NCI-H460 (cell line): ENCODE results near the gene TBXA2R. TPM values are rescaled to one million over a fixed set of nuclear protein-coding genes. Genes with fewer than 3 reads are reported as not detected.
A peak's percentile ranks its signal among the peaks of the same experiment; 100 is the strongest.
"Not testable (repeated sequence)": the region's sequence is repeated elsewhere in the genome, so short reads cannot be mapped to it uniquely, and the experiment has no call there.

ENCODE experiments used
- DNase-seq: peaks from one replicate; pipeline ENCODE4 v3.0.0-alpha.2; 2016; ENCODE audit warnings: low read depth; ENCODE audit errors: extremely low read depth
- total RNA-seq: library from RNA; depleted of rRNA; stranded (reverse); fragments of >200 nt; shearing (Covaris generic); gene quantifications from 2 replicates; pipeline ENCODE4 v1.2.3, GENCODE V29; 2014

Gene TBXA2R
- total RNA-seq, 1 experiment from 2014 or later, result 1.4 TPM

- no peak for DNase-seq
Measured at GRCh38 chr19:3585301-3586126, 21.2 kb downstream of the TBXA2R start, which contains the start of gene GIPC3. TSS of gene GIPC3 (plus strand) at chr19:3585478. CDS start at chr19:3585598, 120 bp downstream.

GRCh38 chr19:3584036-3584802 lies 22.5 kb downstream of the TBXA2R start:
- not testable (repeated sequence) for DNase-seq

GRCh38 chr19:3581792-3582191 lies 24.9 kb downstream of the TBXA2R start:
- DNase-seq, result not testable (repeated sequence)

- DNase-seq, result no peak
Measured at GRCh38 chr19:3580156-3580934, 26.3 kb downstream of the TBXA2R start.

- DNase-seq, result no peak
Measured at GRCh38 chr19:3578390-3578789, 28.3 kb downstream of the TBXA2R start.

GRCh38 chr19:3577723-3578344 lies 28.8 kb downstream of the TBXA2R start:
- no peak for DNase-seq

- DNase-seq, result no peak
Measured at GRCh38 chr19:3576696-3577443, 29.8 kb downstream of the TBXA2R start.

GRCh38 chr19:3575949-3576673 lies 30.6 kb downstream of the TBXA2R start:
- no peak for DNase-seq

GRCh38 chr19:3575260-3575741 lies 31.4 kb downstream of the TBXA2R start:
- peak; percentile 56 for DNase-seq

GRCh38 chr19:3573858-3574637 lies 32.6 kb downstream of the TBXA2R start:
- peak; percentile 94 for DNase-seq

- DNase-seq, result no peak
Measured at GRCh38 chr19:3573162-3573857, 33.4 kb downstream of the TBXA2R start.

GRCh38 chr19:3572855-3573161 lies 33.9 kb downstream of the TBXA2R start, which contains the start of gene HMG20B:
TSS of gene HMG20B (plus strand) at chr19:3572944. CDS start at chr19:3573310, 366 bp downstream.
- DNase-seq, result no peak

- peak; percentile 98 for DNase-seq
Measured at GRCh38 chr19:3572132-3572854, 34.4 kb downstream of the TBXA2R start.

- DNase-seq, result no peak
Measured at GRCh38 chr19:3570606-3571011, 36.1 kb downstream of the TBXA2R start.

- not testable (repeated sequence) for DNase-seq
Measured at GRCh38 chr19:3570042-3570441, 36.6 kb downstream of the TBXA2R start.

- DNase-seq, result peak; percentile 68
Measured at GRCh38 chr19:3565139-3565538, 41.5 kb downstream of the TBXA2R start.
